NT2/D1 (cell line): ENCODE data around the gene BTRC.

ENCODE experiments used
- DNase-seq: peaks from one replicate; pipeline ENCODE4 v3.0.0-alpha.2; 2011; ENCODE audit warnings: low read depth, low spot score
- H3K27me3 ChIP-seq: 2 replicates; pipeline ENCODE4 v1.6.0; 2011; ENCODE audit warnings: mild to moderate bottlenecking; ENCODE audit not compliant: insufficient read length, insufficient read depth
- H3K36me3 ChIP-seq: 2 replicates; pipeline ENCODE4 v1.6.1; 2011; ENCODE audit warnings: mild to moderate bottlenecking, low read length, mixed read lengths; ENCODE audit not compliant: insufficient read depth, insufficient read length
- H3K4me1 ChIP-seq: 2 replicates; pipeline ENCODE4 v1.5.1; 2011; ENCODE audit not compliant: insufficient read depth, insufficient read length
- H3K4me3 ChIP-seq: 2 replicates; pipeline ENCODE4 v1.5.1; 2011; ENCODE audit warnings: low read depth; ENCODE audit not compliant: insufficient read length
- H3K9ac ChIP-seq: 2 replicates; pipeline ENCODE4 v1.6.0; 2011; ENCODE audit warnings: low read depth; ENCODE audit not compliant: insufficient read length
- H3K9me3 ChIP-seq: 2 replicates; pipeline ENCODE4 v1.5.1; 2011; ENCODE audit warnings: mild to moderate bottlenecking, low read length; ENCODE audit not compliant: insufficient read depth
- SUZ12 ChIP-seq: IDR thresholded peaks from 2 replicates; pipeline ENCODE4 v1.6.1; 2011; ENCODE audit not compliant: insufficient read length, insufficient read depth; ENCODE audit errors: extremely low read depth
- YY1 ChIP-seq: IDR thresholded peaks from 2 replicates; pipeline ENCODE4 v1.6.1; 2011; ENCODE audit not compliant: insufficient read length, insufficient read depth
- ZNF274 ChIP-seq: IDR thresholded peaks from 2 replicates; pipeline ENCODE4 v1.6.1; 2011; ENCODE audit warnings: mild to moderate bottlenecking, low read depth, low read length

The BTRC gene

DNA sequence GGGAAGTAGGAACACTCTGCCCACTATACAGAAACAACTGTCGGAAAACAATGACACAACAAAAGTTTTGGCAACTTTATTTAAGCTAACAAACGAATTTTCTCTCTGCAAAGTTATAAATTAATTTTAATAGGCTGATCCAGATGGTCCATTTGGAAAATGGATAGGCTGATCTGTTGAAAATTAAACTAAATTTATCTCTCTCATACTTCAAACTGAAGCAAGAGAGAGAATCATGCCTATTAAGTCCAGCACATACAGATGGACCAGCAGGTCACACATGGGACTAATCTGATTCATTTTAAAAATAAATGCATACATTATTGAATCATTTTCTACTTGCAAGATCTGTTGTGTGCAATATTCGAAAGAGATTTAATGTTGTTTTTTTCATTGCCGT lies 110.1 kb downstream of the BTRC start:
- no peaks in the 10 kb centered on the region for H3K36me3 ChIP-seq
- DNase-seq: no peak
- H3K4me1 ChIP-seq: no peaks in the 10 kb centered on the region
- H3K9ac ChIP-seq: no peak overlapping the region
- H3K9me3 ChIP-seq: no peaks in the 10 kb centered on the region
- no peak for TF ChIP-seq YY1
- no peak for TF ChIP-seq ZNF274
- no peak for TF ChIP-seq SUZ12
- no peak overlapping the region for H3K4me3 ChIP-seq
- no peaks in the 10 kb centered on the region for H3K27me3 ChIP-seq

- H3K27me3 ChIP-seq: no peaks in the 10 kb centered on the region
- TF ChIP-seq YY1 (no peak), SUZ12 (no peak), ZNF274 (no peak)
- no peak overlapping the region for H3K9ac ChIP-seq
- H3K4me1 ChIP-seq: no peaks in the 10 kb centered on the region
- no peak overlapping the region for H3K4me3 ChIP-seq
- H3K36me3 ChIP-seq: no peaks in the 10 kb centered on the region
- no peaks in the 10 kb centered on the region for H3K9me3 ChIP-seq
- no peak for DNase-seq
Observed at GRCh38 chr10:101464599-101464998, 110.6 kb downstream of the BTRC start.

DNA sequence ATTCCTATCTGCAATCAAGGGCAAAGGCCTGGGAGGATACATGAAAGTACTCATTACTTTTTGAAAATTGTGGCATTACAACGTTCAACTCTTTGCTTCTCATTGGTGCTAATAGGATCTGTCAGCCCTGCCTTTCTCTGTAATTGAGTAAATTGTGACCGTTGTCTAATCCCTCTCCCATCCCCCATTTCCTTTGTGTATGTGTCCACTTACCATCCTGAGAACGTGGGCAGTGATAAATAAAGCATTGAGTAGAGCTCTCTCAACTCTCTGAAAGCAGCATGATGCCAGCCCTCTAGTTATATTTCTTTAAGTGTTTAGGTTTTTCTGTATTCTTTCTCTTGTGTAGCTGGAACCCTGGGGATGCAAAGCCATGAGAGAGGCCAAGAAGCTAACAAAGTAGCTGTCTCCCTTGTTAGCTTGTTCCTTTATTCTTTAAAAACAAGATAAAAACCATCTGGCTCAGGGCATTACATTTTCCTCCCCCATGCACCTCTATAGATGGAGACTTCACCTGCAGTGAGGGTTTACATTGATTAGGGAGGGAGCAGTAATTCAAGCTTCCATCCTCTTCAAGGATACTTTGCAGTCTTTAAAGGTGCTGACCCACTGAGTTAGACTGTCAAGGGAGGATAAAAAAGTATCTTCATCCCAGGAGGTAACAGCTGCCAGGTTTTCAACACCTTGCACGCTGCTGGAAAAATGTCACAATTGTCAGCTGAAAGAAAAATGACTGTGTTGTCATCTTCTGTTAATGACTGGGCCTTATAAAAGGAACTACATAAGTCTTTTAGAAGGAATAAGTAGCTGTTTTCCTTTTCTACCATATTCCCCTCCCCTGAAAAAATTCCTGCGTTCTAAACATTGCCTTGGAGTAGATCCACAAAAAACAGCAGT lies 112.3 kb downstream of the BTRC start:
- H3K9ac ChIP-seq: no peak overlapping the region
- H3K4me3 ChIP-seq: no peak overlapping the region
- H3K9me3 ChIP-seq: no peaks in the 10 kb centered on the region
- H3K36me3 ChIP-seq: no peaks in the 10 kb centered on the region
- no peaks in the 10 kb centered on the region for H3K27me3 ChIP-seq
- DNase-seq: no peak
- TF ChIP-seq YY1: no peak
- TF ChIP-seq SUZ12: no peak
- TF ChIP-seq ZNF274: no peak
- H3K4me1 ChIP-seq: no peaks in the 10 kb centered on the region

DNA sequence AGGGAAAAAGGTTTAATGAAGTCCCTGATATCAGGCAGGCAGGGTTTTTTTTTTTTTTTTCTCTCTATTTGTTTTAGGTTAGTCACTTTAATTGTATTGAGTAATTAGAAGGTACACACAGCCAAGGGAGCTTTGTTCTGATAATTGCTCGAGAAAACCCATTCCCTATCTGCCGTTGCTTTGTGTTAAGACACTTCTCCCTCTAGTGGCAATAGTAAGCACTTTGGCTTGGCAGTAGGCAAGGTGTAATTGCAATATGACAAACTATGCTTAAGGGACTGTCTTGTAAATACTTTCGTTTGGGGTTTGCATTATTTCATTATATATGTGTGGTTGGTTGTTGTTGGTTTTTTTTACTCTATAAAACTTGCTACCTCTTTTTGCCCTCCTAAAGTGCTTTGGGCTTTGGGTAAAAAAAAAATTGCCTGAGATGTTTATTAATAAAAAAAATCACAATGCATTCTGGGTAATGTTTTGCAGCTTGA lies 113.4 kb downstream of the BTRC start:
- Histone ChIP-seq H3K9me3 (no peaks in the 10 kb centered on the region), H3K27me3 (no peaks in the 10 kb centered on the region), H3K9ac (no peak overlapping the region), H3K36me3 (no peaks in the 10 kb centered on the region), H3K4me3 (no peak overlapping the region), H3K4me1 (no peaks in the 10 kb centered on the region)
- DNase-seq: peak; percentile 25
- TF ChIP-seq SUZ12: no peak
- TF ChIP-seq YY1: no peak
- no peak for TF ChIP-seq ZNF274

DNA sequence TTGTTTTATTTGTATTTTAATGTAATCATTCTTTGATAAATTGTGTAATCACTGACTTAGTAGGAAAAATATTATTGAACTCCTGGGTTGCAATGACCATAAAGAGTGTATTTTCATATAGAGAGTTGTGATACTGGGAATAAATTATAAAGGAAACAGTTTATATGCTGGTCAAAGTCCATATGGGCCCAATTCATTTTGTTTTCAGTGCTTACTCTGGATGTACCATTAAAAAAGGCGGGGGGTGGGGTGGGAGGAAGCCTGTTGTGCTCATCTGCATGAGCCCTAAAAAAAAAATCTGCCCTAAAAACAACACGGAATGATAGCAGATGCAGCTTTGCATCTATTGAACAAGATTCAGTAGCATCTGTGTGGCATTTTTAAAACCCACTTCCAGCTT lies 114.2 kb downstream of the BTRC start:
- H3K4me1 ChIP-seq: no peaks in the 10 kb centered on the region
- no peaks in the 10 kb centered on the region for H3K36me3 ChIP-seq
- no peak for DNase-seq

DNA sequence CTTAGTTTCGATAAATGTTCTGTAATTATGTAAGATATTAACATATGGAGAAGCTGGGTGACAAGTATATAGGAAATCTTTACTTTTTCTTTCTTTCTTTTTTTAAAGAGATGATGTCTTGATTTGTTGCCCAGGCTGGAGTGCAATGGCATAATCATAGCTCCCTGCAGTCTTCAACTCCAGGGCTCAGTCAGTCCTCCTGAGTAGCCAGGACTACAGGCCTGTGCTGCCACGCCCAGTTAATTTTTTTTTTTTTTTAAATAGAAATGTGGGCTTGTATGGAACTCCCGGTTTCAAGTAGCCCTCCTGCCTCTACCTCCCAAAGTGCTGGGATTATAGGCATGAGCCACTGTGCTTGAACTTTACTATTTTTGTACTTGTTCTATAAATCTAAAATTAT lies 122.4 kb downstream of the BTRC start:
- H3K9ac ChIP-seq: no peak overlapping the region
- H3K36me3 ChIP-seq: no peaks in the 10 kb centered on the region
- no peak overlapping the region for H3K4me3 ChIP-seq
- H3K27me3 ChIP-seq: no peaks in the 10 kb centered on the region
- H3K9me3 ChIP-seq: no peaks in the 10 kb centered on the region
- DNase-seq: no peak
- no peak for TF ChIP-seq YY1
- no peak for TF ChIP-seq SUZ12
- no peak for TF ChIP-seq ZNF274
- H3K4me1 ChIP-seq: no peaks in the 10 kb centered on the region

More for the DNA sequence above, 114.2 kb downstream of the BTRC start:
- no peak overlapping the region for H3K9ac ChIP-seq
- TF ChIP-seq SUZ12 (no peak), ZNF274 (no peak), YY1 (no peak)
- H3K9me3 ChIP-seq: no peaks in the 10 kb centered on the region
- no peaks in the 10 kb centered on the region for H3K27me3 ChIP-seq
- H3K4me3 ChIP-seq: no peak overlapping the region

DNA sequence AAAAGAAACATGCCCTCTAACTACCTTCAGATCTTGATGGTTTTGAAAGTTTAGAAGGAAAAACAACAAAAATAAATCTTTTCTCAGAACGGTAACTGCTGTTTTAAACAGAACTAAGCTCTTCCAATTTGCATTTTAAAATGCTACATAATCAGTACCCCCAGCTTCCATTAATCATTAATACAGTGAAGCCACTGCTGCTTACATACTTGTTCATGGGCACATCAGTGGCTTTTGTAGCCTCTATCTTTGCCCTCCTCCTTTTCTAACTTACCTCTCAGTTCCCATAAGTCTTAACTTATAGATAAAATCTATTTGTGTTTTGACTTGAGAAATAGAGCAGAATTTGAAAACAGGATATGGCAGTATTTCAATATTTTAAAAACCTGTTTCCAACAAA lies 125.0 kb downstream of the BTRC start:
- Histone ChIP-seq H3K4me1 (no peaks in the 10 kb centered on the region), H3K27me3 (no peaks in the 10 kb centered on the region), H3K4me3 (no peak overlapping the region), H3K9me3 (no peaks in the 10 kb centered on the region), H3K36me3 (no peaks in the 10 kb centered on the region), H3K9ac (no peak overlapping the region)
- no peak for DNase-seq
- TF ChIP-seq ZNF274 (no peak), YY1 (no peak), SUZ12 (no peak)
